IMR-90 (cell line): Measurements from ENCODE around the gene FBXW7. TPM values are rescaled to one million over a fixed set of nuclear protein-coding genes. Genes with fewer than 3 reads are reported as not detected.

Experiments
- ATAC-seq: fragments of 200-7000 bp; cut with Tn5 transposase; 2 replicates; pipeline ENCODE4 v1.9.1; 2020; ENCODE audit warnings: low read depth, mild to moderate bottlenecking, moderate library complexity
- BruUV-seq: library from RNA; stranded (reverse); fragments of 400-500 nt; replicated peaks from 2 replicates; lab custom pipeline; 2021; lab: Mats Ljungman, UMichigan
- CTCF ChIA-PET: fragments of 300-600 bp; formaldehyde crosslinking; extraction: SDS; loops from one replicate; lab custom pipeline; 2021; ENCODE audit warnings: antibody characterized with exemption; lab: Yijun Ruan, JAX
- POLR2A ChIA-PET: fragments of 300-600 bp; sonication (Branson Sonifier 250); formaldehyde crosslinking; loops from one replicate; lab custom pipeline; 2022; ENCODE audit warnings: antibody characterized with exemption; ENCODE audit not compliant: unreplicated experiment; lab: Charles Lee
- DNase-seq: peaks from one replicate; pipeline ENCODE4 v3.0.0; 2013
- H2AFZ ChIP-seq: replicated peaks from 2 replicates; pipeline ENCODE3; 2013; ENCODE audit warnings: low read length, mild to moderate bottlenecking; ENCODE audit not compliant: poor library complexity
- H2AK5ac ChIP-seq: 2 replicates; pipeline ENCODE4 v1.6.1; 2013; ENCODE audit warnings: low read depth, low read length, inconsistent platforms
- H2AK9ac ChIP-seq: replicated peaks from 2 replicates; pipeline ENCODE3; 2013; ENCODE audit warnings: mild to moderate bottlenecking, low read depth, low read length, moderate library complexity; ENCODE audit not compliant: poor library complexity
- H2BK120ac ChIP-seq: 2 replicates; pipeline ENCODE4 v1.6.1; 2013; ENCODE audit warnings: low read depth, low read length, inconsistent platforms
- H2BK15ac ChIP-seq: 3 replicates; pipeline ENCODE4 v1.6.1; 2013; ENCODE audit warnings: low read depth, low read length, inconsistent platforms
- H2BK20ac ChIP-seq: 2 replicates; pipeline ENCODE4 v1.6.1; 2013; ENCODE audit warnings: low read depth, mild to moderate bottlenecking, inconsistent platforms, low read length, moderate library complexity
- H2BK5ac ChIP-seq: 2 replicates; pipeline ENCODE4 v1.6.1; 2013; ENCODE audit warnings: mild to moderate bottlenecking, low read depth, low read length, inconsistent platforms; ENCODE audit not compliant: poor library complexity, severe bottlenecking
- H3K14ac ChIP-seq: replicated peaks from 2 replicates; pipeline ENCODE4 v1.6.1; 2013; ENCODE audit warnings: low read depth, low read length, inconsistent platforms
- H3K18ac ChIP-seq: 2 replicates; pipeline ENCODE4 v1.6.1; 2013; ENCODE audit warnings: low read depth, low read length, control low read depth
- H3K23ac ChIP-seq: 2 replicates; pipeline ENCODE4 v1.6.1; 2013; ENCODE audit warnings: low read depth, low read length, inconsistent platforms
- H3K27ac ChIP-seq: 2 replicates; pipeline ENCODE4 v1.5.1; 2013; ENCODE audit warnings: mild to moderate bottlenecking, control low read depth, low read length; ENCODE audit not compliant: insufficient read depth
- H3K27me3 ChIP-seq: 2 replicates; pipeline ENCODE4 v1.6.1; 2013; ENCODE audit warnings: low read length; ENCODE audit not compliant: control insufficient read depth, insufficient read depth
- H3K36me3 ChIP-seq: 2 replicates; pipeline ENCODE4 v1.6.1; 2013; ENCODE audit warnings: low read length, mixed read lengths; ENCODE audit not compliant: control insufficient read depth, insufficient read depth
- H3K4ac ChIP-seq: 2 replicates; pipeline ENCODE4 v1.6.1; 2013; ENCODE audit warnings: low read depth, low read length, inconsistent platforms
- H3K4me1 ChIP-seq: 2 replicates; pipeline ENCODE4 v1.6.1; 2013; ENCODE audit warnings: low read length, mixed read lengths; ENCODE audit not compliant: control insufficient read depth, insufficient read depth
- H3K4me2 ChIP-seq: 2 replicates; pipeline ENCODE4 v1.6.1; 2013; ENCODE audit warnings: low read depth, mild to moderate bottlenecking, control low read depth, low read length, moderate library complexity
- H3K4me3 ChIP-seq: 2 replicates; pipeline ENCODE4 v1.5.1; 2013; ENCODE audit warnings: low read depth, mild to moderate bottlenecking, control low read depth, low read length, moderate library complexity; ENCODE audit not compliant: insufficient read depth
- H3K56ac ChIP-seq: 2 replicates; pipeline ENCODE4 v1.6.1; 2013; ENCODE audit warnings: low read length, inconsistent platforms; ENCODE audit not compliant: insufficient read depth; ENCODE audit errors: extremely low read depth
- H3K79me1 ChIP-seq, 2 experiments: 2 replicates each; pipeline ENCODE4 v1.6.1; 2013; ENCODE audit warnings: low read length in 2 of 2, inconsistent platforms in 1 of 2, low read depth in 1 of 2
- H3K9ac ChIP-seq: 2 replicates; pipeline ENCODE4 v1.6.1; 2013; ENCODE audit warnings: low read depth, low read length, control low read depth
- H3K9me1 ChIP-seq: 2 replicates; pipeline ENCODE4 v1.6.1; 2013; ENCODE audit warnings: low read length, inconsistent platforms; ENCODE audit not compliant: insufficient read depth
- H3K9me3 ChIP-seq: 2 replicates; pipeline ENCODE4 v1.6.1; 2013; ENCODE audit warnings: low read length; ENCODE audit not compliant: control insufficient read depth, insufficient read depth
- H4K20me1 ChIP-seq: 2 replicates; pipeline ENCODE4 v1.6.1; 2013; ENCODE audit warnings: low read length, inconsistent platforms; ENCODE audit not compliant: insufficient read depth
- H4K5ac ChIP-seq: 2 replicates; pipeline ENCODE4 v1.6.1; 2013; ENCODE audit warnings: mild to moderate bottlenecking, low read depth, low read length, control low read depth
- H4K8ac ChIP-seq, 2 experiments: 2 replicates each; pipeline ENCODE4 v1.6.1; 2013; ENCODE audit warnings: low read depth in 2 of 2, low read length in 2 of 2, control low read depth in 1 of 2, inconsistent platforms in 1 of 2
- H4K91ac ChIP-seq: 2 replicates; pipeline ENCODE4 v1.6.1; 2013; ENCODE audit warnings: low read depth, low read length, inconsistent platforms; ENCODE audit not compliant: insufficient read depth
- CEBPB ChIP-seq: IDR thresholded peaks from 2 replicates; pipeline ENCODE4 v1.6.1; 2012; ENCODE audit warnings: low read depth, low read length, improper control_type of control experiment
- CHD1 ChIP-seq: IDR thresholded peaks from 2 replicates; pipeline ENCODE4 v1.6.1; 2012; ENCODE audit warnings: low read depth, low read length, improper control_type of control experiment
- MAFK ChIP-seq: IDR thresholded peaks from 2 replicates; pipeline ENCODE4 v1.6.1; 2012; ENCODE audit warnings: low read depth, low read length, improper control_type of control experiment
- MXI1 ChIP-seq: IDR thresholded peaks from 2 replicates; pipeline ENCODE4 v1.6.1; 2012; ENCODE audit warnings: low read depth, mild to moderate bottlenecking, low read length, moderate library complexity, borderline replicate concordance
- NFE2L2 ChIP-seq: fragments of 150-350 bp; IDR thresholded peaks from 2 replicates; pipeline ENCODE4 v1.6.1; 2016; ENCODE audit warnings: low read depth, mild to moderate bottlenecking, low read length
- POLR2A ChIP-seq: IDR thresholded peaks from 2 replicates; pipeline ENCODE4 v1.6.1; 2012; ENCODE audit warnings: mild to moderate bottlenecking, low read depth, low read length
- RAD21 ChIP-seq: IDR thresholded peaks from 2 replicates; pipeline ENCODE4 v1.6.1; 2012; ENCODE audit warnings: low read length, improper control_type of control experiment
- RCOR1 ChIP-seq: IDR thresholded peaks from 2 replicates; pipeline ENCODE4 v1.6.1; 2012; ENCODE audit warnings: mild to moderate bottlenecking, low read length, improper control_type of control experiment; ENCODE audit not compliant: insufficient replicate concordance
- WGBS, 2 experiments: methylation state at CpG; one replicate each; pipeline versions ENCODE4 v1.1.5 to v1.1.7; 2013; ENCODE audit warnings: missing lambda C conversion rate in 2 of 2; ENCODE audit not compliant: insufficient read length in 1 of 2; ENCODE audit errors: extremely low coverage in 2 of 2; 5-methylcytosine and 5-hydroxymethylcytosine counted together
- dilution Hi-C: fragments of 300-500 bp; cut with HindIII; formaldehyde crosslinking; loops from one replicate; pipeline ENCODE4 v1.14.3; 2018; ENCODE audit warnings: low sequenced_read_pairs; ENCODE audit not compliant: unreplicated experiment
- in situ Hi-C: fragments of 300-500 bp; cut with MboI; formaldehyde crosslinking; loops from 3 replicates; pipeline ENCODE4 v1.14.3; 2019; ENCODE audit warnings: low sequenced_read_pairs, inconsistent platforms, mixed read lengths
- intact Hi-C: fragments of 100-400 bp; cut with micrococcal nuclease; formaldehyde crosslinking; loops from 2 replicates; pipeline ENCODE4 v1.10.0; 2022
- polyA plus RNA-seq, 3 experiments: library from polyadenylated mRNA; depleted of rRNA; stranded (reverse); fragments of >200 nt; gene quantifications; 2 replicates each; pipeline ENCODE4 v1.2.3, GENCODE V29; 2012; ENCODE audit warnings: low replicate concordance in 1 of 3
- total RNA-seq: library from RNA; depleted of rRNA; stranded (reverse); fragments of >200 nt; gene quantifications from 2 replicates; pipeline ENCODE4 v1.2.3, GENCODE V29; 2012
- TF ChIP-seq, protein P1 (sequence below): fragments of 150-350 bp; IDR thresholded peaks from 2 replicates; pipeline ENCODE4 v1.6.1; 2016; ENCODE audit warnings: low read depth, mild to moderate bottlenecking, low read length, moderate library complexity, borderline replicate concordance
- TF ChIP-seq, protein P2 (sequence below): conservative IDR thresholded peaks from 2 replicates; pipeline ENCODE4 v1.5.1; 2012; ENCODE audit warnings: mild to moderate bottlenecking, low read depth, low read length, improper control_type of control experiment

Gene FBXW7
- total and polyA plus RNA-seq, 2 of the 4 experiments (the other 2 are of a cell fraction) = 7.2 to 27.4 TPM

DNA sequence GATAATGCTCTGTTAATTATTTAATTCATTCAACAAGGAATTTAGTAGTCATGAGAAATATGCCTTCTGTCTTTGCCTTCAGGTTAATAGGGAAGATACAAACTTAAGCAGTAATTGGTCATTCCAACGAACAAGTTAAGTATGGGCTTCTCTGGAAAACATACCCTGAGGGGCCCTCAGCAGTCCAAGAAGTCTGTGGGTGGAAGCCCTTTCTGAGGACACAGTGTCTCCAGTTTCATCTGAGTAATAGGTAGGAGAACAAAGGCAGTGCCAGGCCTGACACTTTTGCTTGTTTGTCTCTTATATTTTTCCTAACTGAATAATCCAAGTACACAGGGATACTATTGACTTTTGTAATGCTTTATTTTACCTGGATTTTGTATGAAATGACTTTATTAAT, 262.5 kb downstream of the FBXW7 start:
- ATAC-seq (no peak), DNase-seq (peak; percentile 4)
- H3K14ac ChIP-seq = no peak overlapping the region
- no peak overlapping the region for H3K4me3 ChIP-seq
- no peak overlapping the region for H2BK120ac ChIP-seq
- no peaks in the 10 kb centered on the region for H3K36me3 ChIP-seq
- H2AK5ac ChIP-seq = no peak overlapping the region
- H4K5ac ChIP-seq = no peak overlapping the region
- no peak overlapping the region for H3K4me2 ChIP-seq
- H4K91ac ChIP-seq = no peak overlapping the region
- H3K79me1 ChIP-seq = no peaks in the 10 kb centered on the region
- H4K8ac ChIP-seq = no peak overlapping the region
- H3K4me1 ChIP-seq = no peaks in the 10 kb centered on the region; the same call in 1 of the 2 replicates
- H3K27ac ChIP-seq = no peak overlapping the region
- no peaks in the 10 kb centered on the region for H3K9me1 ChIP-seq
- no peak overlapping the region for H2BK15ac ChIP-seq
- ChIA-PET CTCF (no interaction called here), POLR2A (no interaction called here)
- no peak overlapping the region for H3K18ac ChIP-seq
- intact Hi-C loops (no loop called here), in situ Hi-C loops (no loop called here), dilution Hi-C loops (no loop called here)
- H3K27me3 ChIP-seq = peaks cover 19% of the 10 kb centered on the region
- H2BK5ac ChIP-seq = no peak overlapping the region
- no peak overlapping the region for H2BK20ac ChIP-seq
- no peak overlapping the region for H3K56ac ChIP-seq
- BruUV-seq = no TSS peak
- H2AK9ac ChIP-seq = no peak overlapping the region
- no peak overlapping the region for H3K23ac ChIP-seq
- H3K4ac ChIP-seq = no peak overlapping the region
- no CpG with 5 or more reads among the region's 1 CpG for WGBS, 2 experiments
- H2AFZ ChIP-seq = no peak overlapping the region
- no peak for TF ChIP-seq POLR2A
- TF ChIP-seq MXI1 = no peak
- no peak for TF ChIP-seq CEBPB
- no peak for TF ChIP-seq NFE2L2
- no peak for TF ChIP-seq MAFK
- TF ChIP-seq, protein P1, sequence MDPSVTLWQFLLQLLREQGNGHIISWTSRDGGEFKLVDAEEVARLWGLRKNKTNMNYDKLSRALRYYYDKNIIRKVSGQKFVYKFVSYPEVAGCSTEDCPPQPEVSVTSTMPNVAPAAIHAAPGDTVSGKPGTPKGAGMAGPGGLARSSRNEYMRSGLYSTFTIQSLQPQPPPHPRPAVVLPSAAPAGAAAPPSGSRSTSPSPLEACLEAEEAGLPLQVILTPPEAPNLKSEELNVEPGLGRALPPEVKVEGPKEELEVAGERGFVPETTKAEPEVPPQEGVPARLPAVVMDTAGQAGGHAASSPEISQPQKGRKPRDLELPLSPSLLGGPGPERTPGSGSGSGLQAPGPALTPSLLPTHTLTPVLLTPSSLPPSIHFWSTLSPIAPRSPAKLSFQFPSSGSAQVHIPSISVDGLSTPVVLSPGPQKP = no peak
- TF ChIP-seq, protein P2, sequence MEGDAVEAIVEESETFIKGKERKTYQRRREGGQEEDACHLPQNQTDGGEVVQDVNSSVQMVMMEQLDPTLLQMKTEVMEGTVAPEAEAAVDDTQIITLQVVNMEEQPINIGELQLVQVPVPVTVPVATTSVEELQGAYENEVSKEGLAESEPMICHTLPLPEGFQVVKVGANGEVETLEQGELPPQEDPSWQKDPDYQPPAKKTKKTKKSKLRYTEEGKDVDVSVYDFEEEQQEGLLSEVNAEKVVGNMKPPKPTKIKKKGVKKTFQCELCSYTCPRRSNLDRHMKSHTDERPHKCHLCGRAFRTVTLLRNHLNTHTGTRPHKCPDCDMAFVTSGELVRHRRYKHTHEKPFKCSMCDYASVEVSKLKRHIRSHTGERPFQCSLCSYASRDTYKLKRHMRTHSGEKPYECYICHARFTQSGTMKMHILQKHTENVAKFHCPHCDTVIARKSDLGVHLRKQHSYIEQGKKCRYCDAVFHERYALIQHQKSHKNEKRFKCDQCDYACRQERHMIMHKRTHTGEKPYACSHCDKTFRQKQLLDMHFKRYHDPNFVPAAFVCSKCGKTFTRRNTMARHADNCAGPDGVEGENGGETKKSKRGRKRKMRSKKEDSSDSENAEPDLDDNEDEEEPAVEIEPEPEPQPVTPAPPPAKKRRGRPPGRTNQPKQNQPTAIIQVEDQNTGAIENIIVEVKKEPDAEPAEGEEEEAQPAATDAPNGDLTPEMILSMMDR = no peak
- no peak for TF ChIP-seq RAD21
- TF ChIP-seq RCOR1 = no peak
- no peak for TF ChIP-seq CHD1
- no peaks in the 10 kb centered on the region for H4K20me1 ChIP-seq
- H3K9ac ChIP-seq = no peak overlapping the region
- H3K9me3 ChIP-seq = no peaks in the 10 kb centered on the region
